ENCODE measurements around the gene ANKDD1B.

The ANKDD1B gene

GRCh38 chr5:75616971-75617621 lies 5.8 kb downstream of the ANKDD1B start:
- DNase-seq: no peak

GRCh38 chr5:75617736-75618352 lies 6.6 kb downstream of the ANKDD1B start:
- no peak for DNase-seq

DNA sequence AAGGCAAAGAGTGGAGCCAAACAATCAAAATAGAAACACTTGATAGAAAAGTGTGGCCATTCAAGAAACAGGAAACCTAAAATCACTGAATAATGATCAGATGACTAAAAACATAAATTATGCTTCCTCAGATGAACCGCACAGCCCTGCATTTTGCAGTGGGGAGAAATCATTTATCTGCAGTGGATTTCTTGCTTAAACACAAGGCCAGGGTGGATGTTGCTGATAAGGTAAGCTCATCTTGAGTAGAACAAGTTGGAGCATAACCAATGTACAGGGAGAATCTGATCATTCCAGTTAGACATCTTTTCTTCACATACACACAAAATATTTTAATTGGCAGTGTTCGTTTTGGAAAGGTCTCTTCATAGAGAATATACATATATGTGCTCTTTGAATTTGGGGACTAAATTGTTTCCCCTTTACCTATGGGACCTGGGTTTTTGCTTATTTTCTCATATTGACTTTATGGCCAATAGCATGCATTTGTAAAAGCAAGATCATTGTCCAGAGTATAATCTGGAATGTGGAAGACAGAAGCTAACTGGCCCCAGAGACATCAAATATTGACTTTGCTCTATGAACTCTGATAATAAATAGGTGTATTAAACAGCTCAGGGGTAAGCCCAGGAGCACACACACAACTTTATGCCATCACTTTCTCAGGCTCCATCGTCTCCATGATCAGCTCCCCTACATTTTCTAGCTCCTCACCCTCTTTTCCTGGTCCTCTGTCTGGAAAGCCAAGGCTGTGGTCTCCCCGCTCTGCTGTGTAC lies 9.1 kb downstream of the ANKDD1B start:
- DNase-seq: no peak

DNA sequence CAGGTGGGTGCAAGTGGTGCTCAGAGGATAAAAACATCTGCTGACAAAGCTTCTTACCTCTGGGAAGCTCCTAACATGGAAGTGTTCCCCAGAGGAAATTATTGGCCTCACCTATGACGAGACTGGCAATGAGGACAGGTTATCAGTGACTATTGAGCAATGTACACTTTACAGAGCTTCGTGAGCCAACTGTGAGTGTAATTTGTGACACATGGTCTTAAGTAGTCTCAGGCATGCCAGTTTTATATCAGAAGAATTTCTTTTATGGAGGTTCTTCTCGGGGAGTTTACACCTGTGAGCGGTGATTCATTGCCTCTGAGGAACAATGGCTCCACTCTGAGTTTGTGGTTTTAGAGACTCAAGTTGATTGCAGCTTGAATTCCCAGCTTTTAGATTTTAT lies 11.3 kb downstream of the ANKDD1B start:
- DNase-seq: no peak

DNA sequence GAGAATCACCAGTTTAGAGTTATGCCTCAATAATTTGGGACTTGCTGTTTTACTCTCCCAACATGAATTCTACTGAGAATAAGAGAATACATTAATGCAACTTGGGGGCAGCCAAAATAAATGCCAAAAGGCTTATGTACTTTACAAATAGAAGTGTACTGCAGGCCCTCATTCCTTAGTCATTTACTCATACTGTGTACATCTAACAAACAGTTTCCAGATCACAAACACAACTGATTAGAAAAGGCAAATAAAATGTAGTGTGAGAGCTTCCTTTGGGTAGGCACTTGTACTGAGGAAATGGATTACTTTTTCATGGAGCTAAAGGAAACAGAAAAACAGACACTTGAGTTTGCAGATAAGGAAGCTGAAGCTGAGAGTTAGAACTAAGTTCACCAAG lies 12.6 kb downstream of the ANKDD1B start:
- no peak for DNase-seq

DNA sequence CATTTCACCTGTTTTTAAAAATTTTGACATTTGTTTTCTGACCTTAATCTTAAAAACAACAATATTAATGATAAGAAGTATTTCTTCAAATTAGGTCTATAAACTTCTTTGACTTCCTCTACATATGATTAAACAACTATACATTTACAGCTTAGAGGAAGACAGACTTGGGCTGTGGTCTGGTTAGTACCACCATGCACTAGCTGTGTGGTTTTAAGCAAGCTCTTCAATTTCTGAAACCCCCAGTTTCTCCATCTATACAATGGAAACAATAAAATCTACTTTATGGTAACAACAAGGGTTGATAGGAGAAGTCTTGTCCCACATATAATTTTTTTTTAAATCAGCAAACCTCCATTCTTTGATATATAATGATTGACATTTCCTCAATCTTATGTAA lies 15.7 kb downstream of the ANKDD1B start:
- DNase-seq: no peak

- DNase-seq: no peak
These were observed 16.5 kb downstream of the ANKDD1B start for GRCh38 chr5:75627801-75628200.

GRCh38 chr5:75630875-75631274 lies 19.6 kb downstream of the ANKDD1B start:
- no peak for DNase-seq

- DNase-seq: no peak
These were observed 21.1 kb downstream of the ANKDD1B start for GRCh38 chr5:75632321-75632720.

GRCh38 chr5:75637949-75638348 lies 26.7 kb downstream of the ANKDD1B start:
- no peak for DNase-seq

DNA sequence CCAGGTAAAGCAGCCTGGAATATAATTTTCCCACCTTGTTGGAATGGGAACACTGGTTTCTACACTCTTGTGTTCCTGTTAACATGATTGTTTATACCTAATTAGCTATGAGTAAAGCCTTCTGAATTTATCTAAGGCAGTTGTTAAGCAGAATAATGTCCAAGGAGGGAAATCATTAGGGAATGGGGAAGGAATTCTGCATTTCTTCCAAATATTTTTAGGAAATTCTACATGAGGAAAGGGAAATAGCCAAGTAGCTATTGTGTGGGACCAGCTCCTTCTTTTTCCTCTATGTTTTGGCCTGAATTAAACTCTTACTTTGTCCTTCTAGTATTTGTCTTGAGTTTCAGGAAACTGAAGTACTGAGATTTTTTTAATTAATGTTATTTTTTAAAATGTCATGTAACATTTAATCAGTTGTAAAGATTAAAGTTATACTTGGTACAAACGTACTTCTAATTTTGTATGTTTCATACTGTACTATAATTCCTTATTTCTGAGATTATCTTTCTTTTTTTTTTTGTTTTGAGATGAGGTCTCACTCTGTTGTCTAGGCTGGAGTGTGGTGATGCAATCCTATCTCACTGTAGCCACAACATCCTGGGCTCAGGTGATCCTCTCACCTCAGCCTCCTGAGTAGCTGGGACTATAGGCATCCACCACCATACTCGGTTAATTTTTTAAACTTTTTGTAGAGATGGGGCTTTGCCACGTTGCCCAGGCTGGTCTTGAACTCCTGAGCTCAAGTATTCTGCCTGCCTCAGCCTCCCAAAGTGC lies 28.5 kb downstream of the ANKDD1B start:
- no peak for DNase-seq

GRCh38 chr5:75640395-75640794 lies 29.1 kb downstream of the ANKDD1B start:
- DNase-seq: no peak

DNA sequence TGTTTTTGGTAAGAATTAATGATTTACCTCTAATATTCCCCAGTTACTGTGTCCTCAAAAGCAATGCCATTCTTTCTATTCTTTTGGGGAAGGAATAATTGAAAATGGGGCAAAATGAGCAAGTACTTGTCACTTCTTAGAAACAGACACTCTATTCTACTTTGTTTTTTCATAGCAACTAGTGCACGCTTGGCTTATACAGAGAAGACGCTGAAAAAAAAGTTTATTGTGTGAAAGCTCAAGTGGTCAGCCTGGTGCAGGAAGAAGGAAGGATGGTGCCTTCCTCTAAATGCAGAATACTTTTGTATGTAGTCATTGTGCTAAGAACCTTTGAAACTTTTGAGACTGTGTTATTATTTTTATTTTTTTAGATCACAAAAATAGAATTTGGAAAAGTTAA lies 29.6 kb downstream of the ANKDD1B start:
- DNase-seq: no peak

DNA sequence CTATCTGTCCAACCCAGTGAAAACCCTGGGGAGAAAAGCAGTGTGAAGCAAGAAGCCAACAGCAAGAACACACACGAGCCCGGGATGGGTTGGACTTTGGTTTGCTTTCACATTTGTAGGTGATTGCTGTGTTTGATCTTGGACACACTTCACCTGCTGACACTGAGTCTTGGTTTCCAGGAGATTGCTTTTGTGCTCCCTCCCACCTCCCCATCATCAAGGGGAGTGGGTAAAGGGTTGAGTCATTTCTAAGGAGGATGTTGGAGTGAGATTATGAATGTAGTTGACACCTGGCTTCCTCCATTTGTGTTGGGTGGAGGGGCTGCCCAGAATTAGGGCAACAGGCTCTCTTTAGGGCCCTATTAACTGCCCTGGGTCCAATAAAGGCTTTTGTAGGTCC lies 37.5 kb downstream of the ANKDD1B start:
- no peak for DNase-seq

GRCh38 chr5:75651575-75652238 lies 40.5 kb downstream of the ANKDD1B start:
- no peak for DNase-seq

- DNase-seq: no peak
These were observed 42.3 kb downstream of the ANKDD1B start for GRCh38 chr5:75653521-75653920.

- no peak for DNase-seq
These were observed 43.5 kb downstream of the ANKDD1B start for GRCh38 chr5:75654693-75655295.

DNA sequence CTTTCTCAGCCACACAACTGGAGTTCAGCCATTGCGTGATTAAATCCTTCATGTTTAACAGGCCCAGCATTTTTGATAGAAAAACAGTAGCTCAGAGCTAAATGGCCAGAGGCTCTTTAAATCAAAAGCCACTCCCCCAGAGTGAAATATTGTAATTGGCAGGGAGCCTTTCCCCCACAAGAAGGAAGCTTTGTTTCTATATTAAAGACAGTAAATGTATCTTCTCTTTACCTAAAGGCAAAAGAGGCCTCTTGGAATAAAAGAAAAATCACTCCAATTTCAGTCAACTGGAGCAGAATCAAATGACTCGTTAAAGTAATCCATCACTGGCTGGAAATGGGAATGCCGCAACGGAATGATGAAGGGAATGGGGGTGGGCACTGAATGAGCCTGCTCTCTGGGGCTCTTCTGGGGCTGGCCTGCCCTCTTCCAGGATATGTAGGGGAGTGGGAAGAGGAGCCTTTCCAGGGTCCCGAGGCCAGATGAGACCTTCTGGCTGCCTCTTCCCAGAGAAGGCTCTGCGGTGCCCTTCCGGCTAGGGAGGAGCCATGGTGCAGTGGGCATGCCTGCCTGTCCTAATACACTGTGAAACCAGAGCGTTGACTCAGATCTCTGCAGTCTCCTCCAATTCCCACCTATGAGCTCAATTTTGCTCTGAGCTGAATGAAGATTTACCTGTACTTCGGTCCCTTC lies 45.2 kb downstream of the ANKDD1B start:
- DNase-seq: no peak

- no peak for DNase-seq
These were observed 48.7 kb downstream of the ANKDD1B start for GRCh38 chr5:75659791-75660450.

DNA sequence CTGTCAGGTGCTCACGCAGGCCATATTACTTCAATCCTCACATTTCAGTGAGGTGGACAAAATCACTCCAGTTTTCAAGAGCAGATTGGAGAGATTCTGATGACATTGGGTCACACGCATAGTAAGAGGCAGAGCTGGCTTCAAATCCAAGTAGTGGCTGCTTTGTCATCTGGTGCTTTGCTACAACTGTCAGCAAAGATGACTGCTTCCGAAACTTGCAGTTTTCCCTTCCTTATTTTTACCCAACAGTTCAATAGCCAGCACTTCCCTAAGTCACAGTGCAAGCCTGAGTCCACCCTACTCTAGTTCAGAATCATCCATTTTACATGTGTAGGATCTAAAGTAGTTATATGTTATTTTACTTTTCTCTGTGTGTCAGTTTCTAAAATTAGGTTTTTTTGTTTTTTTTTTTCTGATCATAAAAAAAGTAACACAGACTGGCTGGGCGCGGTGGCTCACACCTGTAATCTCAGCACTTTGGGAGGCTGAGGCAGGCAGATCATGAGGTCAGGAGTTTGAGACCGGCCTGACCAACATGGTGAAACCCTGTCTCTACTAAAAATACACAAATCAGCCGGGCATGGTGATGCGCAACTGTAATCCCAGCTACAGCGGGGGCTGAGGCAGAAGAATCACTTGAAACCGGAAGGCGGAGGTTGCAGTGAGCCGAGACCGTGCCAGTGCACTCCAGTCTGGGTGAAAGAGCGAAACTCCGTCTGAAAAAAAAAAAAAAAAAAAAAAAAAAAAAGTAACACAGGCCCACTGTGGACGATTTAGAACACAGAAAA lies 49.6 kb downstream of the ANKDD1B start:
- DNase-seq: no peak

Data from NCI-H2171 (cell line).